Muscle of arm (tissue), 12 donors: ENCODE data around the gene PLA1A. TPM values are rescaled to one million over a fixed set of nuclear protein-coding genes. Genes with fewer than 3 reads are reported as not detected.

Source experiments
- DNase-seq: peaks from one replicate; pipeline ENCODE4 v3.0.0-alpha.2; 2013
- polyA plus RNA-seq, 12 donors: library from polyadenylated mRNA; unstranded; fragments of 120-200 nt; gene quantifications; one replicate each; pipeline ENCODE4 v1.2.1, GENCODE V29; 2013; ENCODE audit not compliant: insufficient read length in 12 of 12

PLA1A gene
- polyA plus RNA-seq, 12 donors, result 0.12 to 1.2 (median 0.21) TPM; not detected in 4

DNA sequence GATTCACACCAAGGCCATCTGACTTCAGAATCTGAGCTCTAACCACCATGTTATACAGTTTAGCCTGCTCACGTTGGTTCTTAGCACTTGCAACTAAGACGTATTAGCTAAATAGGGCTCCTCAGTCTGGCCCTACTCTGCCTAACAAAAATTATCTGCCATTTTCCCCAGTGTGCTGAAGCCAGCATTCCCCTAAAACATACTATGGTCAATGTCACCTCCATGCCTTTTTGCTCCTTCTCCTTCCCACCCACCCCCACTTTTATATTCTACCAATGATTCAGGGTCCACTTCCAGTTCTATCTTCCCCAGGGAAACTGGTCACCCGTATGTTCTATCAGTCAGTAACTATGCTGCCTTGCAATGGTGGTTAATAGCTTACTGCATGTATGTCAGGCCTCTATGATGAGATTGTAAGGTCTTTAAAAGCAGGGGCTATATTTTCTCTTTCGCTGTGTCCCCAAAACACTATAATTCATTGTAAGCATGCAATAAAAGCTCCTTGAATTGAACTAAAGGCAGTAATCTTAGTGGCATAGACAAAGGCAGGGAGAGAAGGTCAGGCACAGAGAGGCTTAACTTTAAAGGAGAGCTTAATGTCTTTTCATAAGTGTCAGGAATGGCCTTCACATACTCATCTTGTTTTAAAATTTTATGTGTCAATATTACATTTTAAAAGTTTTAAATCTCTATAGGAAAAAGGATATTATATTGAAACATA is 39.4 kb downstream of the PLA1A start:
- no peak for DNase-seq

DNA sequence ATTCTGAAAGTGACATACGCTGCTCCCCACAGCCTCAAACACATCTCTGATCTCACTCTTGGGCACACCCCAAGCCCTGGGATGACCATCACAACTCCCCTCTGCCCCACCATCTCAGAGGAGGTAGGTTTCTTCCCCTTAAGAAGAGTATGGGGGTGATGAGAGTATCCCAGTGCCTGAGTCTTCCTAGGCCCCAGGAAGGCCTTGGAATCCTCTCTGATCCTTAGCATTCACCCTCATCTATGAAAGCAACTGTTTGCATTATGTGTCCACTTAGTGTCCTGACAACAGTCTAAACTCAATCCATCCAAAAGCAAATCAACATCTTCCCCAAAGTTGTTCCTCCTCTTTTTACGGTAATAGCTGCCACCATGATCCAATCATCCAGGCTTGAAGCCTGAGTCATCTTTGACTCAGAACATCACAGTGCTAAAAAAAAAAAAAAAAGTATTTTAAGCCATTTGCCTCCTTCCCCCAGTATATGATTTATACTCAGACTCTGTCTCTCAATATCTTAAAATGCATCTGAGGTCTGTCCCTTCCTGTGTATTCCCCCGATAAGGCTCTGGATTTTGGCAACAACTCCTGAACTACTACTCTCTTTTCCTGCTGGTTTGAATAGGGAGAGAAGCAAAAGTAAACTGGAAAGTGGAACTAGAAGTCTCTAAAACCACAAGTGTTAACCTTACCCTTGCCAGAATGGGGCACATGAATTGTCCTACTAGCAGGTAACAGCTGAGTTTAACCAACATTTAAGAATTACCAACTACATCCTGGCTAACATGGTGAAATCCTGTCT is 40.2 kb downstream of the PLA1A start:
- DNase-seq, result no peak

DNA sequence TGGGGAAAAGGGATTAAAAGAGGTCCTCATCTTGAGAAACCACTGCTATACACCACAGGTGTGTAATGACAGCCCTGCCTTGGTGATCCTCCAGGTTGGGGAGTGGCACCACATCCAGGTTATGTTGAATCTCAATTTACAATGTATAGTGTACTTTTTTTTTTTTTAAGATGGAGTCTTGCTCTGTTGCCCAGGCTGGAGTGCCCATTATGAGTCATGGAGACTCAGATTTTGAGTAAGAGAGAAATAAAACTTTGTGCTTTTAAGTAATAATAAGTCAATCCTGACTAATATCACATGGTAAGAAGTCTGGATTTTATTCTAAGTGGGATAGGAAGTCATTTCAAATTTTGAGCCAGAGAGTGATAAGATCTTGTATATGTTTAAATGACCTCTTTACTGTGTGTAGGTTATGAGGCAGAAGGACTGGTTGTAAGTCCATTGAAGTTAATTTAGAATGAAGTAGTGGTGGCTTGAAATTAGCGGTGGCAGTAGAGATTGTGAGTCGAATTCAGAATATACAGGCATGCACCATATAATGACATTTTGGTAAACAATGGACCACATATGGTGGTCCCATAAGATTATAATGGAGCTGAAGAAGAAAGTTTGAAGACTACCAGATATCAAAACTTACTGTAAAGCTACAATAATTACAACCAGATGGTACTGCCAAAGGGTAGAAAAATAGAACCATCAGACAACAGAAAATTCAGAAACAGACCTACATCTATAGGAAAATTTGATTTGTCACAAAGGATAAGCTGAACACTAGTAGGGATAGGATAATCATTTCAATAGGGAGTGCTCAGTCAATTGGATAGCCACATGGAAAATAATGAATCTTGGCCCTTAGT is 42.0 kb downstream of the PLA1A start:
- no peak for DNase-seq

DNA sequence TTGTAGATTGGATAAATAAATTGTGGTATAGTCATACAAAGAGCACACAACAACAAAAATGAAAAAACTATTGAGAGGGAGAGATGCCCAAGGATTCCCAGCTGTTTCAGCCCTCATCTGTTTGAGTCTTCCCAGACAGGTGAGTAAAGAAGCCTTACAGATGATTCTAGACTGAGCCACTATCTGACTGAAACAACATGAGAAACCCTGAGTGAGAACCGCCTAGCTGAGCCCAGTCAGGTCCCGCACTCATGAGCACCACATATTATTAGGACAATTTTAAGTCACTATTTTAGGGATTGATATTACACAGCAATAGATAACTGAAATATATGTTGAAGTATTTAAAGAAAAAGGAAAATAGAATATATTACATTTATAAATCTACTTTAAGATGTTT is 43.7 kb downstream of the PLA1A start:
- DNase-seq, result no peak

DNA sequence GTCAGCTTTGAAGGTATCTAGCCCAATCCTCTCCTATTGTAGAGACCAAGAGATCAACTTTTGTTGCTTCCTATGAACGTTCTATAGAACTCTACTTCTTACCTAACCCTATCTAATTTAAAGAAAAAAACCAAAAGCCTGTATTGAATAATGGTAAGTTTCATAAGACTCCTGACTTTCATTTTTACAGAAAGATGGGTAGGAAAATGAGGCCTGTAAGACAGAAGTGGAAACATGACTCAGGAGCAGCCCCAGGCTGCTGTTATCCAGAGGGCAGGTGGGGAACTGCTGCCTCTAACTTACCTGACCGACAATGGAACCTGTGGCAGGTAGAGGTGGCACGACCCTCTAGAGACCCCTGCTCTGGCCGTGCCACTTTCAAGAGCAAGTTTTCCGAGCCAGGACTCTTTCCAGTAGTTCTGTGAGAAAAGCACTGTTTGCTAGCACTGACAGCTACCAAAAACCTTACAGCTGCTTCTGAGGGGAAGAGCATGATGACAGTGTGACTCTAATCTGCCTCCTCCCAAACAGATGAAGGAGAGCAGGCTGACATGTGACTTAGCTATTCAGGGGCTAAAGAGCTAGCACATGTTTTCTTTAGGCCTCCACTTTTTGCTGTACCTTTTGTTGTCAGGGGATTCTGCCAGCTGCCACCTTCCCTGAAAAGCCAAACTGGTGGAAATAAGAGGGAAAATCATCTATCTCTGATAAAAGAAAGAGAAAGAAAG is 45.2 kb downstream of the PLA1A start:
- no peak for DNase-seq

DNA sequence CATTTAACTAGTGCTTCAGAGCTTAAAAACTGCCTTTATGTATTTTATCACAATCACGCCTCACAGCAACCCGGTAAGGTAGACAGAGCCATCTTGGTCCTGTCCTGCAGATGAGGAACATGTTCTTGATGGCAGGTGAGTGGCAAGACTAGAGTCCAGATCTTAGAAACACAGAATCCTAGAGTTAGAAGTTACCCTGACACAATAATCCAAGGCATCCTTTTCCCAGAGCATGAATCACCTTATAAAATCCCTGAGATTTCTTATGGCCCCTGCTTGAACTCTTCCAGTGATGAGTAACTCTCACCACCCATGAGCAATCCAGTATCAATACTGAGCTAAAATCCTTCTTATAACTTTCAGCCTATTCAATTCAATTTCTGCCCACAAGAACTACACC is 45.8 kb downstream of the PLA1A start:
- no peak for DNase-seq

DNA sequence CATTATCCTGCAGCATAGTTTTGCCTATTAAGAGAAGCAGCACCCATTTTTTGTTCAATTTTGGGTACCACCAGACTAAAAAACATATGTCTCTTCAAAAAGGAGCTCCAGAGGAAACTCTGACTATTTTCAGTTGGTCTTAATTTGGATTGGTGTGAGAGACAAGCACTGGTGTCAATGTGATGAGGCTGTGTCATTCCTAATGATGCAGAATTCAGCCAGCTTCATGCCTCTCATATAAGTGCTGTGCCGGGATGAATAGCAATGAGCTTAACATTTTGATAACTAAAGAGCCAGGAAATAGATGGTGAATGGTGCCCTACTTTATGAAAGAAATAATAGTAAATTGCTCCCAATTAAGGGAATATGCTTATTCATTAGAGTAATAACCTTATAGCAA is 46.8 kb downstream of the PLA1A start:
- no peak for DNase-seq

DNA sequence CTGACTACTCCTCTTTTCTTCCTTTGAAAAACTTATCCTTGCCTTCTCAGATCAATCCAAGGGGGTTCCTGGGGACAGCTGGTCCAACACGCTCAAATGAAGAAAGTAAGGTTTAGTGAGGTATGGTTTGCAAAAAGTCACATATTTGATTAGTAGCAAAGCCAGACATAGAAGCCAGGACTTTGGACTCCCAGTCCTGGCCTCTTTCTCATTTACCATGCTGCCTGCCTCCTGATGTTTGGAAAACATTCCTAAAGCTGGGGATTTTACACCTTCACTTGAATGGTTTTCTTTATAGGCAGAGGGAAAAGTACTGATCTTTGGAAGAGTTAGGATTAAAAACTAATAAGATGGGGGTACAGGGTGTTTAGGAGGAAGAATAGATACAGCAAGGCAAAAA is 48.1 kb downstream of the PLA1A start:
- DNase-seq, result no peak

DNA sequence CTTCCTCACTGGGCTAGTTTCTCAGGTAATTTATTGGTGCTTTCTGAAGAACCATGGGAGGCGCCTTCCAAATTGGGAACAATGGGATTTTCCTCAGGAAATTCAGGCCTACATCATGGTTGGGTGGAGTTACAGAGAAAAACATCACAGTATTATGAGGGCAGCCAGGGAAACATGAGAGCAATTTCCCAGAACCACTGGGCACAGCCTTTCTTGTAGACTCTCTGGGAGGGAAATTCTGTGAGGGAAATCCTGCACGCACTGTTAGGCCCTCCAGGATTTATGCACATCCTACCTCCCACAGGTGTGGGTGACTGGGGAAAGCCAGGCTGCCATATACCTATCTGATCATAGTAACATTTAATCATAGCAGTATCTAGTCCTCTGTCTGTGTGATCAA is 49.5 kb downstream of the PLA1A start:
- no peak for DNase-seq

DNA sequence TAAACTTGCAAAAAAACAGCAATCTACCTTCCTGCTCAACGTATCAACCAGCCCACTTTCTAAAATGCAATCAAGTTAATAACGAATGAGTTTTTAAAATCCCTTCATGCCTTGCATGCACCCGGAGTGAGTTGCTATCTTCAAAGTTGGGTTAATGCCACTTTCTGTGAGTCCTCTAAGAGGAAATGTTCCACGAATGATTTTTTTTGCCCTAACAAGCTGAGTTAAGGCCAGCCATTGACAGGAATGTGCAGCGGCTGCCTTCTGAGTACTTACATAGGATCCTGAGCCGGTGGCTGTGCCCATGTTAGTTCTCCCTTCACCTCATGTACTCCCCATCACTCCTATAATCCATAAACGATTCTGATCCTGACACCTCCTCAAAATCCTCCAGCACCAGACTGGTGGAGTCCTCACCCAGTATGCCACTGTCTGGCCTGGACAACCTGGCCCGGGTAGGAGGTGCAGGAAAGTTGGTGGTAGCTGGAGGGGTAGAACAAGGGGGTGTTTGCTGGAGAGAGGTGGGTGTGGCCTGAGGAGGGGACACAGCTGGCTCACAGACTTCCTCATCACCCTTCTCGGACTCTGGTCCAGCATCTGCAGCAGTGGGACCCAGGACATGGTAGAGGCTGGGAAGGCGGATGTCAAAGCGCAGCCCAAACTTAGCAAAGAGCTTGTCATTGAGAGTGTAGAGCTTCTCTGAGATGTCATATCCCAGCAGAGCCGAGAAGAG is 50.3 kb downstream of the PLA1A start:
- no peak for DNase-seq

DNA sequence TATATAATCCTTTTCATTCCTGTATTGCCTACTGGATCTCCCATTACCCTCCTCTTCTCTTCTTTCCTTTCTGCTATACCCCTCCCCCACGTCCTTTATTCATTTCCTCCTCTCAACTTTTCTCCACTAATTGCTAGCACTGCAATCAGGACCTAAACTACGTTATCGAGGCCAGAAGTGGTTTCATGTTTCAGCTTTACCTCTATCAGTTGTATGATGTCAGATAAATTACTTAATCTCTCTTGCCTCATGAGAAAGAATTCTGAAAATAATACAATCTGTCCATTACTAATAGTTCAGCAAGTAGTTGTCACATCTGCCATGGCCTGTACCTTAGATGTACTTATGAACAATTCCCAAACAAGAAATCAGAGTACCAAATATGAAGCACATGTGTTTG is 52.1 kb downstream of the PLA1A start:
- DNase-seq, result no peak

DNA sequence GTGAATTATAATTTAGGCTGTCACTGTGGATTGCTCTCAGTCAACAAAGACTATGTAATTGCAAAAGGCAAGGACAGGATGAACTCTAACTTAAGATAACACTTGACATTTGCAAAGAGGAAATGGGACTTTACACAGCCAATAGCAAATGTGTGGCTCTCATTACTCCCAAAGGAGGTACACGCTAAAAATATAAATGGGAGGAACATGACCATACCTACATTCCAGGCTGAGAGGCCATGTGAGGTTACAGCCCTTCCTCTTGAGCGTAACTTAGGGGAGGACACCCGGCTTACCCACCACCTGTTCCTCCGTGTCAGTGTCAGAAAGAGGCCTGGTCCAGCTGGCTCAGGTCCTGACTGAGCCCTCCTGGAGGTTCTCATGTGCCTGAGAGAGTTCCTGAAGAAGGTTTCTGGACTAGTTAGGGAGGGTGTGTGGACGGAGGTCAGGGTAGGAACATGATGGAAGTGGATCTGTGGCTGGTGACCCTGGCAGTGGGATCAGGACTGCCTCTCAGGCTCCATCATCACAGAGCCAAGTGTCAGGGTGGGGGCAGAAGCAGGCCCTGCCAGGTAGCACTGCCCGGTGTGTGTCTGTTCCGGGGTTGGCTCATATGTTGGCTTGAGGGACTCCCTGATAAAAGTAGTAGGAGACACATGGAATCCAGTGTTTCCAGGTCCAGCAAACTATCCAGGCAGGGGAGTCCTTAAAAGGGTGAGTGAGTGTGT is 54.8 kb downstream of the PLA1A start:
- no peak for DNase-seq

DNA sequence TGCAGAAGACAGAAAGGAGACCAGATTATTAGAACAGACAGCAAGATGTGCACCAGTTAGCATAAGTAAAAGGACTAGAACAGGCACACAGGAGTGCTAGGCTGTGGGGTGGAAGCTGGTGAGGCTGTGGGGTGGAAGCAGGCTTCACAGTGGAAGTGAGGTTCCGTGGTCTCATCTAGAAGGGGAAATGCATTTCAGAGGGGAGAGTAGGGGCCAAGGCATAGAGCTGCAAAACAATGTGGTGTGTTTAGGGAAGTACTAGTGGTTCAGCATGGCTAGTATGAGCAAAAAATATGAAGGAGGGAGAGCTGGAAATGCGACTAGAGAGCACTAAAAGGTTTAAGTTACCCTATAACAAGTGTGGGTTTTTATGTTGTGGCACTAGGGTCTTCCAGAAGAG is 56.2 kb downstream of the PLA1A start:
- DNase-seq, result no peak

DNA sequence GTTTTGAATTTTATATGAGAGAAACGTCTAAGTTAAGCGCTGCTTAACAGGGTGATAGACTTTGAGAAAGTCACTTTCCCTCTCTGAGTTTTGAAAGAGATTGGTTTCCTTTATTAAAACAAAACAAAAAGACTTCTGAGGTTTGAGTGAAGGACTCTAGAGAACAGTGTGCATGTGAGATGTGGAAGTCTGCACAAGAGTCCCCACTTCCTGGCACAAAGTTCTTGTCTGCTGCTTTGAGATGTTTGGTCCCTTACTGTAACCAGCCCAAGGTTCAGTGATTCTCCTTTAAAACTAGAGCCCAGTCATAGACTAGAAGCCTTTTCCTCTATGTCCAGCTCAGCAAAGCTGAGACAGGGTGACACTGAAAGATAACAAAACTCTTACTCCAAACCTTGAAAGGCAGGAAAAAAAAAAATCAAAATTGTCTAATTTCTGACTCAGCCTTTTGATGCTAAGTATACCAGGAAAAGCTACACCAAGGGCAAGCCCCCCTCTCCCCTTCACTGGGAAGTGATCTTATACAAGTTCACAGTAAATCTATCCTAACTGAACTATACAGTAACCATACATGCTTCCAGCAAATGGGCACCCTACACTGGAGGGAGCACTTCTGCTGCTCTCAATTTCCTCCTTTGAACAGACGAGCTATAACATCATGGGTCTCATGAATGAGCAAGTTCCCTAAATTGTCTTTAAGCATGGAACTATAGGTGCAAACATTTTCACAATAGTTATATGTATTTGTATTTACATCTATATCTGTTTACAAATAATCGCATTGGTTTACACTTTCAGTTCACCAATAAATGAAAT is 60.4 kb downstream of the PLA1A start:
- no peak for DNase-seq

DNA sequence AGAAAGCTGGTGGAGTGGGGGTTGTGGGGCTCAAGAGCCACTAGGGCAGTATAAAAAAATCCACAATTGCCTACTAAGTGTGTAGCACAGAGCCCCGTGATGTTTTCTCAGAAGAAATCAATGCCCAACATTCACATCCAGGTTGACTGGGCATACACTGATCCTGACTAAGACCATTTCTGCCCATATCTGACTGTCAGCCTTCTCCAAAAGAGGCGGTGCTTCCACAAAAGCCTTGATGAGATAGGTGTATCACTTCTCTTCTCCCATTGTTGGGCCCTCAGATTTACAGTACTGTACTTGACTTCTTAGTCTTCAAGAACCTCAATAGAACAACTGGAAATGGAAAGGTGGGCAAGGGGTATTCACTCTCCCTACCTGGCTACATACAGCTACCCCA is 61.3 kb downstream of the PLA1A start:
- DNase-seq, result no peak

DNA sequence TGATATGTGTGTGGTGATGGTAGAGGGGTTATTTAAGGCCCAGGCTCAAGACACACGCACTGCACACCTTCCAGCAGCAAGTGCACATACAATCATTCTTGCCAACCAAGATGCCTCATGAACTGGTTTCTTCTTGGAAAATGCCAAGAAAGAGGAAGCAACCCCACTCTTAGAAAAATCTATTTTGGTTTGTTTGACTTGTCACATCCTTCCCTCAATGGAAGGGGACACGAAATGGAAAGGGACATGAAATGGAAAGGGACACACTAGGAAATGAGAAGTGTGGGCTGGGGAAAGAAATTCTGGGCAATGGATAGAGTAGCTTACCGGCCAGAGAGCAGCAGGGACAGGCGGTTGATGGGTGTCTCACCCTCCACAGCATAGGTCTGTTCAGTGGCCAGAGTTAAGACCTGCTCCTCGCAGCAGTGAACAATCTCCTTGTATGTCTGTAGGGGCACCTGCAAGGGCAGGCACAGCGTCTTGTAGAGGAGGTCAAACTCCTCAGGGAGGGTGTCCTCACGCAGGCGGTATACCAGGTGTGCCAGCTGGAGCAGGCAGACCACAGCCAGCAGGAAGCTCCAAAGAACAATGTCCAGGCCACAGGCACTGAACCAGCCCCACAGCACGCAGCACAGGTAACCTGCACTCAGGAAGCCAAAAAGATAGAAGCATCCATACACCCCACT is 62.1 kb downstream of the PLA1A start:
- DNase-seq, result no peak

DNA sequence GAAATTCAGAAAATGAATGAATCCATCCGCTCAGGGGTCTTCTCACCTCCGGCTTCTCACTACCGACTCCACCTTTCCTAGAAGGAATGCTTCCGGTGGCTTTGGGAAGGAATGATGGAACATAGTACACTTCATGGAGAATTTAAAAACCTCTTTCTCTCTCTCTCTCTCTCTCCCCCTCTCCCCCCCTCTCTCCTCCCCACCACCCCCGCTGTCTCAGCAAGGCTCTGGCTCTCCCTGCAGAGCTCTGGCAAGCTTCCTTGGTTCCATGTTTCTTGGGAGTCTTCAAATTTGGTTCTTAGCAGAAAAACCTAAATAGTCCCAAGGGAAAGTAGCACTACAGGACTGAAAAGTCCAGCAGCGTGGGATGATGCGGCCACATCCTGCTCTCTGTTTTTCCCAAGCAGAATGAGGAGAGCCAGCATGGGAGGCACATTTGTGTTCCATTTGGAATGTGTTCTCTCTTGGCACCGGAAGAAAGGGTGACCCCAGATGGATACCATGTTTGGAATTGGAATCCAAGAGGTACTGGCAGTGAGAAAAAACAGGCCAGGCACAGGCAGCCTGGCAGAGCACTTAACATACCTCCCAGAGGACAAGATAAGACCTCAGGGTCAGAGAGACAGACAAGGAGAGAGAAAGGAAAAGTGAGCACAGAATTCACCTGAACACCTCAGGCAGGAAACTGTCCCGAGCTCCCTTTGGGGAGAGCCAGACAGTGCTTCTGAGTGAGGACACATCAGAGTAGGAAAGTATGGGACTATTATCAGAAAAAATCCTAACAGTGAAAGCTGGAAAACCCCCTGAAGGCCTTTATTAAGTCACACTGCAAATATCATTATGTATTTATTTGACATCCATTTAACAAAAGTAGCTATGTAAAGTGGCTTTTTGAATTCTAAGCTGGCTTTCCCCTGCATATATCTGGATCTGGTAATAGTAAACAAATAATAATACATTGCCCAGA is 63.1 kb downstream of the PLA1A start, which contains the start of gene POPDC2:
TSS of gene POPDC2 (minus strand) at position 116 of the 967 bp plus-strand sequence. CDS start 166 bp downstream, outside the sequence.
- no peak for DNase-seq
